Osteoblast (primary cell): ENCODE data around the gene UGT1A1. TPM values are rescaled to one million over a fixed set of nuclear protein-coding genes. Genes with fewer than 3 reads are reported as not detected.

Source experiments
- DNase-seq: peaks from one replicate; pipeline ENCODE4 v3.0.0; 2011; ENCODE audit warnings: low spot score, mixed read lengths; ENCODE audit not compliant: insufficient read length; ENCODE audit errors: missing footprints
- H2AFZ ChIP-seq: 2 replicates; pipeline ENCODE4 v1.6.0; 2011; ENCODE audit warnings: mild to moderate bottlenecking, low read length
- H3K27ac ChIP-seq: 2 replicates; pipeline ENCODE4 v1.5.1; 2011; ENCODE audit warnings: mild to moderate bottlenecking, low read depth, low read length, moderate library complexity
- H3K27me3 ChIP-seq: 2 replicates; pipeline ENCODE4 v1.6.0; 2012; ENCODE audit warnings: mild to moderate bottlenecking, control low read depth, inconsistent platforms, low read length, moderate library complexity; ENCODE audit not compliant: insufficient read depth
- H3K36me3 ChIP-seq: 2 replicates; pipeline ENCODE4 v1.5.1; 2011; ENCODE audit warnings: mild to moderate bottlenecking, low read length, control low read depth, moderate library complexity; ENCODE audit not compliant: insufficient read depth
- H3K4me1 ChIP-seq: 2 replicates; pipeline ENCODE4 v1.5.1; 2011; ENCODE audit warnings: mild to moderate bottlenecking, low read length, control low read depth, moderate library complexity; ENCODE audit not compliant: insufficient read depth
- H3K4me2 ChIP-seq: 2 replicates; pipeline ENCODE4 v1.6.0; 2011; ENCODE audit warnings: mild to moderate bottlenecking, low read length; ENCODE audit not compliant: insufficient read depth
- H3K4me3 ChIP-seq: fragments of 200-600 bp; sonication (generic); 3 replicates; pipeline ENCODE4 v1.5.1; 2012; ENCODE audit warnings: mild to moderate bottlenecking, low read length, inconsistent platforms; ENCODE audit not compliant: insufficient read depth
- H3K79me2 ChIP-seq: 2 replicates; pipeline ENCODE4 v1.6.0; 2012; ENCODE audit warnings: mild to moderate bottlenecking, low read length, control low read depth, inconsistent platforms; ENCODE audit not compliant: insufficient read depth
- H3K9me3 ChIP-seq: 2 replicates; pipeline ENCODE4 v1.5.1; 2011; ENCODE audit warnings: low read depth, low read length, control low read depth
- H4K20me1 ChIP-seq: 2 replicates; pipeline ENCODE4 v1.6.0; 2012; ENCODE audit warnings: mild to moderate bottlenecking, low read length, control low read depth; ENCODE audit not compliant: insufficient read depth
- CTCF ChIP-seq: IDR thresholded peaks from 2 replicates; pipeline ENCODE4 v1.5.1; 2011; ENCODE audit warnings: mild to moderate bottlenecking, low read depth, low read length, moderate library complexity; ENCODE audit errors: extremely low read depth
- total RNA-seq: library from RNA; depleted of rRNA; stranded (reverse); fragments of >200 nt; gene quantifications from 2 replicates; pipeline ENCODE4 v1.2.3, GENCODE V29; 2012

UGT1A1 gene
- total RNA-seq, 1 donor: not detected

GRCh38 chr2:233813236-233814055, 53.4 kb downstream of the UGT1A1 start:
- no peaks in the 10 kb centered on the region for H3K9me3 ChIP-seq
- H2AFZ ChIP-seq: no peak overlapping the region
- no peaks in the 10 kb centered on the region for H3K79me2 ChIP-seq
- H3K36me3 ChIP-seq: no peaks in the 10 kb centered on the region
- peaks cover 24% of the 10 kb centered on the region for H3K27me3 ChIP-seq
- no peaks in the 10 kb centered on the region for H3K4me1 ChIP-seq
- no peaks in the 10 kb centered on the region for H4K20me1 ChIP-seq
- peak; percentile 18 for DNase-seq
- TF ChIP-seq CTCF: no peak
- H3K27ac ChIP-seq: no peak overlapping the region
- H3K4me3 ChIP-seq: no peak overlapping the region
- H3K4me2 ChIP-seq: no peak overlapping the region

GRCh38 chr2:233814056-233814835, 54.2 kb downstream of the UGT1A1 start:
- TF ChIP-seq CTCF: no peak
- Histone ChIP-seq H3K79me2 (no peaks in the 10 kb centered on the region), H3K36me3 (no peaks in the 10 kb centered on the region)

GRCh38 chr2:233815861-233816260, 55.8 kb downstream of the UGT1A1 start:
- Histone ChIP-seq H3K36me3 (no peaks in the 10 kb centered on the region), H3K4me1 (no peaks in the 10 kb centered on the region), H3K4me2 (no peak overlapping the region), H3K9me3 (no peaks in the 10 kb centered on the region), H2AFZ (no peak overlapping the region), H3K27me3 (peaks cover 9% of the 10 kb centered on the region), H4K20me1 (no peaks in the 10 kb centered on the region), H3K4me3 (no peak overlapping the region), H3K27ac (no peak overlapping the region), H3K79me2 (no peaks in the 10 kb centered on the region)
- no peak for TF ChIP-seq CTCF
- DNase-seq: no peak

More at GRCh38 chr2:233814056-233814835, 54.2 kb downstream of the UGT1A1 start:
- Histone ChIP-seq H3K27ac (no peak overlapping the region), H3K9me3 (no peaks in the 10 kb centered on the region), H3K4me1 (no peaks in the 10 kb centered on the region), H3K4me3 (no peak overlapping the region), H2AFZ (no peak overlapping the region), H3K4me2 (no peak overlapping the region), H4K20me1 (no peaks in the 10 kb centered on the region), H3K27me3 (peaks cover 16% of the 10 kb centered on the region)
- DNase-seq: peak; percentile 75

GRCh38 chr2:233816334-233816733, 56.3 kb downstream of the UGT1A1 start:
- H2AFZ ChIP-seq: no peak overlapping the region
- no peaks in the 10 kb centered on the region for H4K20me1 ChIP-seq
- H3K27me3 ChIP-seq: peaks cover 10% of the 10 kb centered on the region
- H3K36me3 ChIP-seq: no peaks in the 10 kb centered on the region
- no peak overlapping the region for H3K4me3 ChIP-seq
- H3K27ac ChIP-seq: no peak overlapping the region
- no peaks in the 10 kb centered on the region for H3K9me3 ChIP-seq
- no peaks in the 10 kb centered on the region for H3K79me2 ChIP-seq
- H3K4me1 ChIP-seq: no peaks in the 10 kb centered on the region
- DNase-seq: peak; percentile 26
- no peak overlapping the region for H3K4me2 ChIP-seq
- TF ChIP-seq CTCF: no peak
